Stromal cell of bone marrow (primary cell): ENCODE measurements around the gene HABP2.

Experiments used
- DNase-seq: peaks from one replicate; pipeline ENCODE4 v3.0.0-alpha.2; 2012; ENCODE audit warnings: low read depth

The HABP2 gene

GRCh38 chr10:113552701-113553100, at the start of gene HABP2:
Gene HABP2 (plus strand): TSS chr10:113553053. CDS start chr10:113553122, 69 bp downstream.
- no peak for DNase-seq

- DNase-seq = no peak
These were observed 48.9 kb upstream of the HABP2 start for GRCh38 chr10:113503930-113504329.

GRCh38 chr10:113504423-113504822, 48.4 kb upstream of the HABP2 start:
- DNase-seq = no peak

GRCh38 chr10:113506476-113506875, 46.4 kb upstream of the HABP2 start:
- no peak for DNase-seq

- DNase-seq = no peak
These were observed 41.4 kb upstream of the HABP2 start for GRCh38 chr10:113511419-113511818.

DNA sequence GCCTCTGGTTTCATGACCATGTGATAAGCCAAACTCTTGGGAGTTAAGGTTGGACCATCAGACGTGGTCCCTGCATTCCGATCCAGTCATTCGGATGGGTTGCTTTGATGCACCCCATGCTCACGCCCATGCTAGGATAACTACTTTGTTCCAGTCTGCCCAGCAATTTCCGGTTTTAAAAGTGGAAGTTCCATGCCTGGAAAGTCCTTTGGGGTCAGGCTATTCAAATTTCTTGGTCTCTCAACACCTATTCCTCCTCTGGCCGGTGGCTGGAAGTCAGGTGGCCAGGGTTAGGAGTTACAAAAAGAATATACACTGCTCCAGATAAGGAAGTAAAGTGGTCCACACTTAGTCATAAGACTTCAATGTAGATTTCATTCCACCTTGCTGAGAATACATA, 37.7 kb upstream of the HABP2 start:
- no peak for DNase-seq

DNA sequence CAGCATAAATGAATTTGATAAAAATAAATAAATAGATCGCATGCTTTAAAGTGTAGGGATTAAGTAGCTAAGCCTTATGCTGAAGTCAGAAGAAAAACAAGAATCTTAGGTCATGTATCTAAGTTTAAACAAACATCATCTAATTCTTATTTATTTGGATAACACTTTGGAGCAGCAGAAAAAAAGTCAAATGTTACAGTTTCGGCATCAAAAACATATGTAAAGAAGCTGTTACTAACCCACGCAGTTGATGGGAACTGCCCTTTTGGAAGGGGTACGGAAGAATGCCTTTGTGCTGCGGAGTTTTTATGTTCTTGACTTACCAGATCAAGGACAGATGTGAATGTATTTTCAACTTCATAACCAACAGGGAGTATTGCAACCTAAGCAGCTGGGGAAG, 37.3 kb upstream of the HABP2 start:
- no peak for DNase-seq

GRCh38 chr10:113516061-113516460, 36.8 kb upstream of the HABP2 start:
- no peak for DNase-seq

DNA sequence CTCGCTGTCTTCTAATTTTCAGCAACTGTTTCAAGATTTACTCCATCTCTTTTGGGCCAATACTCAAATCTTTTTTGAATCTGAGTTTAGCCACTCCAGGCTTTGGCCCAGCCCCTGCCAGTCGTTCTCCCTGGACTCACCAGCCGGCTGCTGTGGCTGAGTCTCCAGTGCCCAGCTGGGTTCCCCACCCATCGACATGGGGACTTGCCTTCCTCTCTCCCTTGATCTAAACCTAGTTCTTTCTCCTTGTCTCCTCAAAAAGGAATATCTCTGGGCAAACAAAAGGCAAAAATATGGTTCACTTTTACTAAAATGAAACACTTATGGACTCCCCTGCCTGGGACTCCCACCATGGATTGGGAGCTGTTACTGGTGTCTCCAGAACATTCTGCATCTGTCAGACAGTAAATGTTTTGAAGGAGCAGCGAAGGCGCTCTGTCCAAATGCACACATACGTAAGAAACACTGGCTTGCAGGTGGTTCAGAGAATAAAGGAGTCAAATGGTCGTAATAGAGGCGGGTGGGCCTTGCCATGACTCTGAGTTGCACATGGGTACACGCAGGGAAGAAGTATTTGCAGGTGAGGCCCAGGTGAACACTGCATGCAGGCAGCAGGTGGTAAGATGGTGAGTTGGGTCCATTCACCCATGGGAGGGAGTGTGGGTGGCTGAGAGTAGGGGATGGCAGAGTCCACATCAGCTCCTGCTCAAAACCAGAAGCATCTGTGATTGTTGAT, 35.5 kb upstream of the HABP2 start:
- DNase-seq = no peak

DNA sequence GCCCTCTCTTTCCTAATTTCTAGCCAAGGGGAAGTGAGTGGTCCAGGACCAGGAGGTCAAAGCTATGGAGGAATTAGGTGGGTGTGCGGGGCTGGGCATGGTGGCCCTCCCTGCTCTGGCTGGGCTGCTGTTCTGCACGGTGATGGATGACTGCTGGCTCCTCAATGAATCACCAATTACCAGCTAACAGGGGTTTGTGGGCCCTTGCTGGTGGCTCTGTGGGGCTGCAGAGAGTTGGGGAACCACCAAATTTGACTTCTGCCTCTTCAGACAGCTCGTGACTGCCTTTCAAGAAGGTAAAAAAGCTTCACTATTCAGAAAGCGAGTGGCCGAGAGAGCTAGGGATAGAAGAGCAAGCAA, 35.0 kb upstream of the HABP2 start:
- DNase-seq = no peak

GRCh38 chr10:113518415-113518814, 34.4 kb upstream of the HABP2 start:
- DNase-seq = no peak

- no peak for DNase-seq
These were observed 33.8 kb upstream of the HABP2 start for GRCh38 chr10:113518816-113519591.

DNA sequence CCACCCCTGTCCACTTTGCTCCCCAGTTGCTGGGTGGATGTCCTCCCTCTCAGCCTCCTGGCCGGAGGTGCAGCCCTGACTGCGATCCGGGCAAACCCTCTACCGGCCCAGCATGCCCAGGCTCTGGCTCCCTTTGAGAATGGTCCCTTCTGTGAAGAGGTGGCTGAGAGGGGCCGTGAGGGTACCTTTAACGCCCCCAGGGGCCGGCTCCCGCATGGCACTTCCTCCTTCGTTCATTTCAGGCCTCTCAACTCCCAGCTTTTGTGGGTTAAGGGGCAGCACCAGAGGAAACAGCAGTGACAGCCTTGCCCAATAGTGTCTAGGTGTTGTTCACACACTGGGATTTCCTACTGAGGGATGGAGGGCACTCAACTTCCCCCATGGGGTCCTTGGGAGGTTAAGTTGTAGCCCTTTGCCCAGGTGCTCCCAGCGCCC, 33.2 kb upstream of the HABP2 start:
- DNase-seq = no peak

DNA sequence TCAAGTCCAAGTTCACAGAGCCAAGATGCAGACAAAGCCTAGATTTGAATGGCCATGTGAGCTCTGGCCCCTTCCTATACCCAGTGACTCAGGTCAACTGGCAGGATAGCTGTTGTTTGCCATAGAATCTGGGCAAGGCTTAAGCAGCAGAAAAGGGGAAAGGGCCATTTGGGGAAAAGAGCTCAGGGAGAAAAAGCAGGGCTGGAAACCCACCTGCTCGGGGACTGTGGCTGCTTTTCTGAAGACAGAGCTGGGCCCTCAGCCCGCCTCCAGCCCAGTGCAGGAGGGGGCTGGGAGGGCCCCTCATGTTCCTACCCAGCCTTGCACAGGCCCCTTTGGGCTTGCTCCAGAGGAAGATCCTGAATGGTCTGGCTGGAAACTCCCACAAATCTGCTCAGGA, 32.6 kb upstream of the HABP2 start:
- DNase-seq = no peak

GRCh38 chr10:113520690-113521474, 32.0 kb upstream of the HABP2 start:
- peak; percentile 65 for DNase-seq

- no peak for DNase-seq
These were observed 31.4 kb upstream of the HABP2 start for GRCh38 chr10:113521475-113521795.

- DNase-seq = no peak
These were observed 30.4 kb upstream of the HABP2 start for GRCh38 chr10:113522460-113522859.

- no peak for DNase-seq
These were observed 29.8 kb upstream of the HABP2 start for GRCh38 chr10:113523071-113523470.

GRCh38 chr10:113523628-113524027, 29.2 kb upstream of the HABP2 start:
- DNase-seq = no peak

- DNase-seq = no peak
These were observed 28.7 kb upstream of the HABP2 start for GRCh38 chr10:113524120-113524519.

- peak; percentile 10 for DNase-seq
These were observed 28.0 kb upstream of the HABP2 start for GRCh38 chr10:113524539-113525490.

DNA sequence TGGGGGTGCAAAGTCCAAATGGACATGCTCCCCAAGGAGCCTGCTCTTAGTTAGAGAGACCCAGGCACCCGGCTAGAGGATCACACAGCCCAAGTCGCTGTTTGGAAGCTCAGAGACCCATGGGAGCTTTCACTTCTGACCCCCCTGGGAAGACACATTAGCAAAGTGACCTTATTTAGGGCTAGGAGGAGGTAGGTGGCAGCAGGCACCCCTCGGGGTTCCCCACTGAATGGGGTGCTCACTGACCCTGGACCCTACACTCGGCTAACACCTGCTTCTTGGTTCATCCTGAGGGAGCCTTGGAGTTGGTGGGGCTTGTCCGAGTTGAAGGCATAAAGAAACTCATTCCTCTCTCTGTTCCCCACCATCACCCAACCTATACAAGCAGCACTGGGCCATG, 27.1 kb upstream of the HABP2 start:
- DNase-seq = no peak
